ENCODE measurements around the gene NEUROG1. TPM values are rescaled to one million over a fixed set of nuclear protein-coding genes. Genes with fewer than 3 reads are reported as not detected.
"Not testable (repeated sequence)": the region's sequence is repeated elsewhere in the genome, so short reads cannot be mapped to it uniquely, and the experiment has no call there.

The NEUROG1 gene
- total and polyA plus RNA-seq, 7 donors, result not detected

GRCh38 chr5:135534609-135535419 lies 950 bp downstream of the NEUROG1 start:
- H3K27ac ChIP-seq, result no peak overlapping the region
- no peaks in the 10 kb centered on the region for H3K36me3 ChIP-seq (ENCODE audit: insufficient read depth in 1 of 2, low read depth in 1 of 2)
- TF ChIP-seq CTCF (IDR thresholded peaks at IDR 0.05), result no peak
- DNase-seq, result no peak
- peaks cover 9% of the 10 kb centered on the region for H3K4me1 ChIP-seq
- H3K9me3 ChIP-seq, result no peaks in the 10 kb centered on the region
- WGBS, 3 donors, result 4 to 5% (median 4%) methylated on average over 57 to 61 of the region's 61 CpGs
- H3K4me3 ChIP-seq, result peak overlapping the region; percentile 54
- ATAC-seq, result no peak
- peaks cover 6 to 81% (median 30%) of the 10 kb centered on the region in 3 donors for H3K27me3 ChIP-seq (ENCODE audit: insufficient read depth in 3 of 3, low read length in 2 of 3)
- intact Hi-C loops (cut with DNase I), result loop anchor here in 1 of 2 donors (5.0 kb wide), 1 partner anchor 48 kb away; no protein-coding TSS in a partner anchor

GRCh38 chr5:135533794-135534193 lies 2.0 kb downstream of the NEUROG1 start:
- peaks cover 6 to 72% (median 29%) of the 10 kb centered on the region in 3 donors for H3K27me3 ChIP-seq (ENCODE audit: insufficient read depth in 3 of 3, low read length in 2 of 3)
- H3K4me3 ChIP-seq, result no peak overlapping the region
- H3K27ac ChIP-seq, result no peak overlapping the region
- no peaks in the 10 kb centered on the region for H3K9me3 ChIP-seq
- no peak for TF ChIP-seq CTCF (IDR thresholded peaks at IDR 0.05)
- no peak for ATAC-seq
- WGBS, 3 donors, result 53 to 72% (median 66%) methylated on average over 3 of the region's 3 CpGs
- no peaks in the 10 kb centered on the region for H3K36me3 ChIP-seq (ENCODE audit: insufficient read depth in 1 of 2, low read depth in 1 of 2)
- intact Hi-C loops (cut with DNase I), result loop anchor here in 1 of 2 donors (5.0 kb wide), 1 partner anchor 46 kb away; no protein-coding TSS in a partner anchor
- DNase-seq, result no peak
- H3K4me1 ChIP-seq, result peaks cover 9% of the 10 kb centered on the region

GRCh38 chr5:135533334-135533733 lies 2.4 kb downstream of the NEUROG1 start:
- TF ChIP-seq CTCF (IDR thresholded peaks at IDR 0.05), result no peak
- WGBS, 3 donors, result 33 to 58% (median 52%) methylated on average over 3 of the region's 3 CpGs
- Histone ChIP-seq H3K36me3 (ENCODE audit: insufficient read depth in 1 of 2, low read depth in 1 of 2) (no peaks in the 10 kb centered on the region), H3K4me1 (peaks cover 9% of the 10 kb centered on the region), H3K27ac (no peak overlapping the region), H3K9me3 (no peaks in the 10 kb centered on the region), H3K4me3 (no peak overlapping the region), H3K27me3 (ENCODE audit: insufficient read depth in 3 of 3, low read length in 2 of 3) (peaks cover 6 to 67% (median 27%) of the 10 kb centered on the region in 3 donors)
- DNase-seq, result no peak
- no peak for ATAC-seq
- intact Hi-C loops (cut with DNase I), result loop anchor here in 1 of 2 donors (5.0 kb wide), 1 partner anchor 46 kb away; no protein-coding TSS in a partner anchor

- H3K27ac ChIP-seq; H3K4me1 ChIP-seq; H3K9me3 ChIP-seq; DNase-seq; ATAC-seq; intact Hi-C loops (cut with DNase I); H3K4me3 ChIP-seq; H3K36me3 ChIP-seq (ENCODE audit: insufficient read depth in 1 of 2, low read depth in 1 of 2): not testable (repeated sequence)
- WGBS, 3 donors, result 69 to 75% (median 71%) methylated on average over 5 of the region's 5 CpGs
- H3K27me3 ChIP-seq (ENCODE audit: insufficient read depth in 3 of 3, low read length in 2 of 3), result peaks cover 5 to 36% (median 6%) of the 10 kb centered on the region in 3 donors
Observed at GRCh38 chr5:135529576-135529975, 6.2 kb downstream of the NEUROG1 start.

- H3K27ac ChIP-seq, result no peak overlapping the region
- no peaks in the 10 kb centered on the region for H3K36me3 ChIP-seq (ENCODE audit: insufficient read depth in 1 of 2, low read depth in 1 of 2)
- ATAC-seq (no peak), DNase-seq (no peak)
- no peaks in the 10 kb centered on the region for H3K4me1 ChIP-seq
- H3K9me3 ChIP-seq, result no peaks in the 10 kb centered on the region
- H3K27me3 ChIP-seq (ENCODE audit: insufficient read depth in 3 of 3, low read length in 2 of 3), result peaks cover 0 to 21% (median 0%) of the 10 kb centered on the region in 3 donors
- intact Hi-C loops (cut with DNase I), result no loop called here
- H3K4me3 ChIP-seq, result no peak overlapping the region
- TF ChIP-seq CTCF (IDR thresholded peaks at IDR 0.05), result no peak
Observed at GRCh38 chr5:135526924-135527323, 8.8 kb downstream of the NEUROG1 start.

All from psoas muscle (tissue), 8 donors.